ENCODE results near the gene GATAD2B.

Gene GATAD2B

DNA sequence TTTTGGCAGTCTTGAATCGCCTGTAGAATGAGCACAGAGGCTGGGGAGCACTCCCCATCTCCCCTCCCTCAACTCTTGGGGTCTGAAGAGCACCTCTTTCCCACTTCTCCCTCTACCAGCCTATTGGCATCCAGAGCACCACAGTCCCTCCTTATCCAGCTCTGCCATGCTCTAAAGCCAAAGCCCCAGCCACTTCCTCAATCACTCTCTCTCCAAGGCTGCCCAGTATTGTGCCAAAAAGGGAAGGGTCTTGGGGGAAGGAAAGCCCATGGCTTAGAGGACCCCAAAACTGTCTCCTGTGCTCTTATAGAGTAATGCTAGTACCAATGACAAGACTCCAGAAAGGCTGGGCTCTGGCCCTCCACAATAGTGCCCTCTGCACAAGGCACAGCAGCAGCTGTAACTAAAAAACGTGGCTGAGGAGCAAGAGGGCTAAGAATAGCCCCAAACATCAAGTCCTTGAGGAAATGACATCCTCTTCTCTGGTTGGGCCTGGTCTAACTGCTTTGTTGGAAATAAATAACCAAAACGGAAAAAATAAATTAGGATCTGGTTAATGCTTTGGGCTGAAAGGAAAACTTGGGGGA lies 119.2 kb downstream of the GATAD2B start:
- TF ChIP-seq, protein P1, sequence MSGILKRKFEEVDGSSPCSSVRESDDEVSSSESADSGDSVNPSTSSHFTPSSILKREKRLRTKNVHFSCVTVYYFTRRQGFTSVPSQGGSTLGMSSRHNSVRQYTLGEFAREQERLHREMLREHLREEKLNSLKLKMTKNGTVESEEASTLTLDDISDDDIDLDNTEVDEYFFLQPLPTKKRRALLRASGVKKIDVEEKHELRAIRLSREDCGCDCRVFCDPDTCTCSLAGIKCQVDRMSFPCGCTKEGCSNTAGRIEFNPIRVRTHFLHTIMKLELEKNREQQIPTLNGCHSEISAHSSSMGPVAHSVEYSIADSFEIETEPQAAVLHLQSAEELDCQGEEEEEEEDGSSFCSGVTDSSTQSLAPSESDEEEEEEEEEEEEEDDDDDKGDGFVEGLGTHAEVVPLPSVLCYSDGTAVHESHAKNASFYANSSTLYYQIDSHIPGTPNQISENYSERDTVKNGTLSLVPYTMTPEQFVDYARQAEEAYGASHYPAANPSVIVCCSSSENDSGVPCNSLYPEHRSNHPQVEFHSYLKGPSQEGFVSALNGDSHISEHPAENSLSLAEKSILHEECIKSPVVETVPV (CRISPR knock-in tag; IDR thresholded peaks at IDR 0.05): no peak
- TF ChIP-seq TOX (CRISPR knock-in tag; IDR thresholded peaks at IDR 0.05; ENCODE audit: borderline replicate concordance): no peak
- TF ChIP-seq ZNF8 (CRISPR knock-in tag; IDR thresholded peaks at IDR 0.05): no peak
- no peak for TF ChIP-seq OSR1 (CRISPR knock-in tag; IDR thresholded peaks at IDR 0.05)
- TF ChIP-seq ZC3H10 (CRISPR knock-in tag; IDR thresholded peaks at IDR 0.05): no peak
- TF ChIP-seq ARNTL (CRISPR knock-in tag; IDR thresholded peaks at IDR 0.05; ENCODE audit: borderline replicate concordance, low read depth): no peak
- no peak for TF ChIP-seq SNAI2 (CRISPR knock-in tag; IDR thresholded peaks at IDR 0.05)
- TF ChIP-seq ZFP3 (CRISPR knock-in tag; IDR thresholded peaks at IDR 0.05): no peak
- no peak for TF ChIP-seq TCF4 (CRISPR knock-in tag; IDR thresholded peaks at IDR 0.05; ENCODE audit: borderline replicate concordance)
- ATAC-seq: no peak

DNA sequence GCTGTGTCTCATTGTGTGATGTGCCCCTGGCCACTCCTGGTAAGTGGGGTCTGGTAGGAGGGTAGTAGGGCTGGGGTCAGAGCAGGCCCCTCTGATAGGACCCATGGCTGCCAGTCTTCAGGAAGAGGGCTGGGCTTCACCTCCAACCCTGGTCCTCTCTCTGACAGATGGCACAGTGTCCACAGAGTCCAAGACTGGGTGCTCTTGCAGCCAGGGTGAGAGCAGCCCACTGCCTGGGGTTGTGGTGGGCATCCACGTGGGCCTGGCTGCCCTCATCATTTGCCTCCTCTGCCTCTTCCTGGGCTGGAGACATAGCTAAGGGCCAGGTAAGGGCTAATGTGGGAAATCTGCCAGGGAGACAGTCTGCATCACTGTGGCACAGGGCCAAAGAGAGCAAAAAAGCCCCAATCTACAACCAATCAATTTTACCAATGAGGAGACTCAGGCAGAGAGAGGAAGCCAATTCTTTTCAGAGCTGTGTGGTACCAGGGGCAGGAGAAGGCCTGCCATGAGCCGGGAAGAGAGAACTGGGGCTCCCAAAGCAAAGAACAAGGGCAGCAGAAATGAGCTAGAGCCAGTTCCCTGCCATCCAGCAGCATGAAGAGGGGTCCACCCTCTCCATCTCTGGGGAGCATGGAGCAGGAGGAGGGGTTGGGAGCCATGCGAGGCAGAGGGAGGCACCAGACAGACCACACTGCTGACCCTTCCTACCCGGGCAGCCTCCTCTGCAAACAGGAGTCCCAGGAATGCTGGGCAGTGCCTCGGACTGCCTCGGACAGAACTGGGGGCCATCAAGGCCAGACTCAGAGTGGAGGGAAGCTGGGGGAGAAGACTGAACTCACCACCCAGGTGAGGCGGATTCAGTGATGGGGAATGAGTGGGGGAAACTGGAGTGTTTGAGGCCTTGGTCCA lies 120.7 kb downstream of the GATAD2B start:
- TF ChIP-seq BACH2 (CRISPR knock-in tag; IDR thresholded peaks at IDR 0.05; ENCODE audit: borderline replicate concordance): no peak
- TF ChIP-seq PPARA (CRISPR knock-in tag; IDR thresholded peaks at IDR 0.05; ENCODE audit: borderline replicate concordance): no peak
- TF ChIP-seq TOX (CRISPR knock-in tag; IDR thresholded peaks at IDR 0.05; ENCODE audit: borderline replicate concordance): no peak
- TF ChIP-seq ZNF565 (CRISPR knock-in tag; conservative IDR thresholded peaks at IDR 0.05; ENCODE audit: low read depth): no peak
- no peak for TF ChIP-seq ISL1 (CRISPR knock-in tag; IDR thresholded peaks at IDR 0.05)
- TF ChIP-seq ZNF8 (CRISPR knock-in tag; IDR thresholded peaks at IDR 0.05): no peak
- TF ChIP-seq RARB (CRISPR knock-in tag; IDR thresholded peaks at IDR 0.05): no peak
- no peak for TF ChIP-seq GLIS3 (CRISPR knock-in tag; IDR thresholded peaks at IDR 0.05)
- TF ChIP-seq ZNF70 (CRISPR knock-in tag; IDR thresholded peaks at IDR 0.05): no peak
- TF ChIP-seq ZFP30 (CRISPR knock-in tag; IDR thresholded peaks at IDR 0.05): no peak
- no peak for TF ChIP-seq OSR1 (CRISPR knock-in tag; IDR thresholded peaks at IDR 0.05)
- no peak for TF ChIP-seq ZC3H10 (CRISPR knock-in tag; IDR thresholded peaks at IDR 0.05)
- ATAC-seq: no peak

DNA sequence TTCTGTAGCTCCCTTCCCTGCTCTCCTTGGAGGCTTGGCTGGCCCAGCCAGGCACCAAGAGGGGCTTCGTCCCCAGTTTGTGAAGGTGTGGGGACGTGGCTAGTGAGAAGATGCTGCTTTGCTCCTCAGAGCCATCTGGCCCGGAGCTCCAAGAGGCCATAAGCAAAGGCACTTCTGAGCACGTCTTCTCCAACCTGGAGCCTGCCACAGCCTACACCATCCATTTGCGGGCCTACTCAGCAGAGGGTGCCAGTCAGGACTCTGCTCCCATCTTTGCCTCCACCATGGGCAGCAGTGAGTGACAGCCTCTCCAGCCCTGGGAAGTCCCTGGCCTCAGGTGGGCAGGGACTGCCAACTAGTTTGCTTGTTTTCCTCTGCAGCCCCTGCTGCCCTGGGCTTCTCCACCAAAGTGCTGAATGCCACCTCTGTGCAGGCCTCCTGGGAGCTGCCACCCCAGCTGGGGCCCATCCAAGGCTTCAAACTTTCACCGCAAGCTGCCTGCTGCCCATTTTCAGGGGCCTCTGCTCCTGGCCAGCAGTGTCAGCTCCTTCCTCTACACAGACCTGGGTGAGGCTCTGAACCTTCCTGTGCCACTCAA lies 121.6 kb downstream of the GATAD2B start:
- ATAC-seq: no peak
- no peak for TF ChIP-seq RARB (CRISPR knock-in tag; IDR thresholded peaks at IDR 0.05)

DNA sequence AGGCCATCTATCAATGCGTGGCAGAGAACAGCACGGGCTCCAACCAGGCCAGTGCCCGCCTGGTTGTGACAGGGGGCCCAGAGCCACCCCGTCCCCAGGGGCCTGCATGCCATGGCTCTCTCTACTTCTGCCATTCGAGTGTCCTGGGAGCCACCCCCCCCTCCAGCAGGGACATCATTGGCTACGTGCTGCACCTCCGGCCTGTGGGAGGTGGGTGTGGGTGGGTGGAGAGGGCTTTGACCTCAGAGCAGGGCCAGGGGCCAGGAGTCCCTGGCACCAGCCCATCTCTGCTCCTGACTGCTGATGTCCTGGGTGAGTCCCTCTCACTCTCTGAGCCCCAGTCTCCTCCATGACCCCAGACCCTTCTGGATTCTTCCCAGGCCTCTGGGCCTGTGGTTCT lies 122.3 kb downstream of the GATAD2B start:
- TF ChIP-seq ZC3H10 (CRISPR knock-in tag; IDR thresholded peaks at IDR 0.05): no peak
- no peak for TF ChIP-seq ARNTL (CRISPR knock-in tag; IDR thresholded peaks at IDR 0.05; ENCODE audit: borderline replicate concordance, low read depth)
- TF ChIP-seq, protein P2, sequence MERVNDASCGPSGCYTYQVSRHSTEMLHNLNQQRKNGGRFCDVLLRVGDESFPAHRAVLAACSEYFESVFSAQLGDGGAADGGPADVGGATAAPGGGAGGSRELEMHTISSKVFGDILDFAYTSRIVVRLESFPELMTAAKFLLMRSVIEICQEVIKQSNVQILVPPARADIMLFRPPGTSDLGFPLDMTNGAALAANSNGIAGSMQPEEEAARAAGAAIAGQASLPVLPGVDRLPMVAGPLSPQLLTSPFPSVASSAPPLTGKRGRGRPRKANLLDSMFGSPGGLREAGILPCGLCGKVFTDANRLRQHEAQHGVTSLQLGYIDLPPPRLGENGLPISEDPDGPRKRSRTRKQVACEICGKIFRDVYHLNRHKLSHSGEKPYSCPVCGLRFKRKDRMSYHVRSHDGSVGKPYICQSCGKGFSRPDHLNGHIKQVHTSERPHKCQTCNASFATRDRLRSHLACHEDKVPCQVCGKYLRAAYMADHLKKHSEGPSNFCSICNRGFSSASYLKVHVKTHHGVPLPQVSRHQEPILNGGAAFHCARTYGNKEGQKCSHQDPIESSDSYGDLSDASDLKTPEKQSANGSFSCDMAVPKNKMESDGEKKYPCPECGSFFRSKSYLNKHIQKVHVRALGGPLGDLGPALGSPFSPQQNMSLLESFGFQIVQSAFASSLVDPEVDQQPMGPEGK (CRISPR knock-in tag; IDR thresholded peaks at IDR 0.05; ENCODE audit: borderline replicate concordance): no peak
- TF ChIP-seq, protein P3, sequence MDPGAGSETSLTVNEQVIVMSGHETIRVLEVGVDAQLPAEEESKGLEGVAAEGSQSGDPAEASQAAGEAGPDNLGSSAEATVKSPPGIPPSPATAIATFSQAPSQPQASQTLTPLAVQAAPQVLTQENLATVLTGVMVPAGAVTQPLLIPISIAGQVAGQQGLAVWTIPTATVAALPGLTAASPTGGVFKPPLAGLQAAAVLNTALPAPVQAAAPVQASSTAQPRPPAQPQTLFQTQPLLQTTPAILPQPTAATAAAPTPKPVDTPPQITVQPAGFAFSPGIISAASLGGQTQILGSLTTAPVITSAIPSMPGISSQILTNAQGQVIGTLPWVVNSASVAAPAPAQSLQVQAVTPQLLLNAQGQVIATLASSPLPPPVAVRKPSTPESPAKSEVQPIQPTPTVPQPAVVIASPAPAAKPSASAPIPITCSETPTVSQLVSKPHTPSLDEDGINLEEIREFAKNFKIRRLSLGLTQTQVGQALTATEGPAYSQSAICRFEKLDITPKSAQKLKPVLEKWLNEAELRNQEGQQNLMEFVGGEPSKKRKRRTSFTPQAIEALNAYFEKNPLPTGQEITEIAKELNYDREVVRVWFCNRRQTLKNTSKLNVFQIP (CRISPR knock-in tag; IDR thresholded peaks at IDR 0.05; ENCODE audit: borderline replicate concordance, low read depth): no peak
- TF ChIP-seq SNAI2 (CRISPR knock-in tag; IDR thresholded peaks at IDR 0.05): no peak
- TF ChIP-seq, protein P1 (CRISPR knock-in tag; IDR thresholded peaks at IDR 0.05): no peak
- TF ChIP-seq RARB (CRISPR knock-in tag; IDR thresholded peaks at IDR 0.05): no peak
- no peak for TF ChIP-seq TOX (CRISPR knock-in tag; IDR thresholded peaks at IDR 0.05; ENCODE audit: borderline replicate concordance)
- no peak for ATAC-seq
